Peyer's patch (tissue), 4 donors: ENCODE measurements around the gene WRNIP1. TPM values are rescaled to one million over a fixed set of nuclear protein-coding genes. Genes with fewer than 3 reads are reported as not detected.

ENCODE experiments used
- DNase-seq, 3 donors: peaks; one replicate each; pipeline ENCODE4 v3.0.0-alpha.2; 2017 to 2019
- H3K27ac ChIP-seq, 4 donors: fragments of 200-600 bp; sonication (generic); one replicate each; pipeline ENCODE4 v1.5.1; 2016 to 2019
- H3K27me3 ChIP-seq, 2 donors: fragments of 200-600 bp; sonication (generic); one replicate each; pipeline ENCODE4 v1.5.1; 2019
- H3K36me3 ChIP-seq, 3 donors: fragments of 200-600 bp; sonication (generic); one replicate each; pipeline ENCODE4 v1.5.1; 2016 to 2019
- H3K4me1 ChIP-seq, 4 donors: fragments of 200-600 bp; sonication (generic); one replicate each; pipeline ENCODE4 v1.5.1; 2016 to 2019
- H3K4me3 ChIP-seq, 4 donors: fragments of 200-600 bp; sonication (generic); 1 replicate in 3 of 4; 2 replicates in 1 of 4; pipeline ENCODE4 v1.5.1; 2016 to 2019; ENCODE audit warnings: mild to moderate bottlenecking in 1 of 4
- H3K9me3 ChIP-seq, 4 donors: fragments of 200-600 bp; sonication (generic); one replicate each; pipeline ENCODE4 v1.5.1; 2016 to 2019; ENCODE audit warnings: mild to moderate bottlenecking in 1 of 4
- POLR2A ChIP-seq, 2 donors: fragments of 450-650 bp; IDR thresholded peaks; one replicate each; pipeline ENCODE4 v1.5.1; 2017; ENCODE audit warnings: antibody characterized with exemption in 2 of 2, mild to moderate bottlenecking in 2 of 2, moderate library complexity in 2 of 2
- total RNA-seq, 4 donors: library from RNA; depleted of rRNA; stranded (reverse); fragments of >200 nt; gene quantifications; one replicate each; pipeline ENCODE4 v1.1.0, GENCODE V29; 2016
- TF ChIP-seq, protein P1 (sequence below), 6 experiments: fragments of 450-650 bp in 4 of 6; fragments of 200-600 bp in 2 of 6; sonication (generic) in 1 of 6; IDR thresholded peaks; one replicate each; pipeline ENCODE4 v1.5.1; 2017 to 2019; ENCODE audit warnings: antibody characterized with exemption in 6 of 6, mild to moderate bottlenecking in 3 of 6, moderate library complexity in 1 of 6

WRNIP1 gene
- total RNA-seq, 4 donors from 2014 or later = 34.7 to 48.2 (median 39.6) TPM

DNA sequence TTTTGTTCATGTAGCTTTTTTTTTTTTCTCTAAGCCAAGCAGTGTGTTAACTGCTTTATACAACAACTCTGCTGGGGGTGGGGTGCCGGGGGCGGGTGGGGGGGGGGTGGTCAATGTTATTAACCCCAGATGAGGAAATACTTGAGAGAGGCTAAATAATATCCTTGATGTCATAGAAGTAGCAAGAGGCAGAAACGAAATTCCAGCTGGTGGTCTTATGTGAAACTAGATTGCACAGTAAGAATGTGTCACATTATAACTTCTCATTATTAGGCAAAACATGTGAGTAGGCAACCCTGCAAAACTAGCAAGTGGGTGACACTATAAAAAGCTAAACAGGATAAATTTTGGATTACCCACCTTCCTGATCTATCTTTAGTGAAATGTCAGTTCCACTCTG lies 27.3 kb upstream of the WRNIP1 start:
- Histone ChIP-seq H3K4me3 (no peak overlapping the region), H3K27me3 (no peaks in the 10 kb centered on the region), H3K9me3 (no peaks in the 10 kb centered on the region), H3K27ac (no peak overlapping the region), H3K36me3 (no peaks in the 10 kb centered on the region), H3K4me1 (no peaks in the 10 kb centered on the region)
- TF ChIP-seq, protein P1, sequence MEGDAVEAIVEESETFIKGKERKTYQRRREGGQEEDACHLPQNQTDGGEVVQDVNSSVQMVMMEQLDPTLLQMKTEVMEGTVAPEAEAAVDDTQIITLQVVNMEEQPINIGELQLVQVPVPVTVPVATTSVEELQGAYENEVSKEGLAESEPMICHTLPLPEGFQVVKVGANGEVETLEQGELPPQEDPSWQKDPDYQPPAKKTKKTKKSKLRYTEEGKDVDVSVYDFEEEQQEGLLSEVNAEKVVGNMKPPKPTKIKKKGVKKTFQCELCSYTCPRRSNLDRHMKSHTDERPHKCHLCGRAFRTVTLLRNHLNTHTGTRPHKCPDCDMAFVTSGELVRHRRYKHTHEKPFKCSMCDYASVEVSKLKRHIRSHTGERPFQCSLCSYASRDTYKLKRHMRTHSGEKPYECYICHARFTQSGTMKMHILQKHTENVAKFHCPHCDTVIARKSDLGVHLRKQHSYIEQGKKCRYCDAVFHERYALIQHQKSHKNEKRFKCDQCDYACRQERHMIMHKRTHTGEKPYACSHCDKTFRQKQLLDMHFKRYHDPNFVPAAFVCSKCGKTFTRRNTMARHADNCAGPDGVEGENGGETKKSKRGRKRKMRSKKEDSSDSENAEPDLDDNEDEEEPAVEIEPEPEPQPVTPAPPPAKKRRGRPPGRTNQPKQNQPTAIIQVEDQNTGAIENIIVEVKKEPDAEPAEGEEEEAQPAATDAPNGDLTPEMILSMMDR (IDR thresholded peaks at IDR 0.05) = no peak
- TF ChIP-seq POLR2A (IDR thresholded peaks at IDR 0.05) = no peak
- no peak for DNase-seq

DNA sequence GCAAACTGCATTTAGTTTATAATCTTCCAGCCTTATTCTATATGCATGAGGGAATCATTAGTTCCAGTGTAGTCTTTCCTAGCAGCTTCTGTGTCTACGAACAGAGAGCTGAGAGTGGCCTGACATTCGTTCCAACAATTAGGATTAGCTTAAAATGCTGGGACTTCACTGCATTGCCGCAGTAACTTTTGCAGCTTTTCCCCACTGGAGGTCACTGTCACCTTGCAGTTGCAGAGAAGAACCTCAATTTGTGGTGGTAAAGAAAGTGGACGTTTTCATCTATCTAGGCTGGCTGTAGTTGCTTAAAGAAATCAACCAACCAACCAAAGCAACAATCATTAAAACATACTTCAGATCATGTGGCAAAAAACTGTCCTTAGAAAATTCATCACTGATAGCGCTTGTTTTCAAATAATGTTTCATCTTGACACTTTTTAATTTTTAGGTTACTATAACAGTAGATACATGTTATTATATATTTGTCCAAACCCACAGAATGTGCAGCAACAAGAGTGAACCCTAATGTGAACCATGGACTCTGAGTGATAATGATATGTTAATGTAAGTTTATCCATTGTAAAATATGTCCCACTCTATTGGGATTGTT lies 26.7 kb upstream of the WRNIP1 start:
- Histone ChIP-seq H3K4me1 (no peaks in the 10 kb centered on the region), H3K9me3 (no peaks in the 10 kb centered on the region), H3K27ac (no peak overlapping the region), H3K36me3 (no peaks in the 10 kb centered on the region), H3K27me3 (no peaks in the 10 kb centered on the region), H3K4me3 (no peak overlapping the region)
- TF ChIP-seq, protein P1 (IDR thresholded peaks at IDR 0.05) = peak in 5 of 6 experiments; percentile 36 to 62 (median 59)
- TF ChIP-seq POLR2A (IDR thresholded peaks at IDR 0.05) = no peak
- peak in 2 of 3 donors; percentile 26 to 64 for DNase-seq

DNA sequence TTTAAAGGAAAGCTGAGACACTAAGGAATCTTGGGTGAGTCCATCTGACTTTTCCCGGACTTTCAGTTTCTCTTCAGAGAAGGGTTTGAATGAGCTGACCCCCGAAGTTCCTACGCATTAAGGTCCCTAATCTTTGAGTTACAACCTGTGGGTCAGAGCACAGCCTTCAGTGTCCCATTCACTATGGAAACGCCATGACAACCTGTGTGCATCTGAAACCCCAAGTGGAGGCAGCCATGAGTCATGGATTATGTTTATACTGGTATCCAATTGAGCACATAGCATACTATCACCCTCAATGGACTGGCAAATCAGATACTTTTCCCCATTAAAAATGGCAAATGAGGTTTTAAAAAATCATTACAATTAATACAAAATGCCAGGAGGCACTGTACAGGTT lies 25.9 kb upstream of the WRNIP1 start:
- Histone ChIP-seq H3K9me3 (no peaks in the 10 kb centered on the region), H3K27me3 (no peaks in the 10 kb centered on the region), H3K27ac (no peak overlapping the region), H3K4me1 (no peaks in the 10 kb centered on the region), H3K36me3 (no peaks in the 10 kb centered on the region), H3K4me3 (no peak overlapping the region)
- no peak for DNase-seq
- no peak for TF ChIP-seq POLR2A (IDR thresholded peaks at IDR 0.05)
- TF ChIP-seq, protein P1 (IDR thresholded peaks at IDR 0.05) = no peak

DNA sequence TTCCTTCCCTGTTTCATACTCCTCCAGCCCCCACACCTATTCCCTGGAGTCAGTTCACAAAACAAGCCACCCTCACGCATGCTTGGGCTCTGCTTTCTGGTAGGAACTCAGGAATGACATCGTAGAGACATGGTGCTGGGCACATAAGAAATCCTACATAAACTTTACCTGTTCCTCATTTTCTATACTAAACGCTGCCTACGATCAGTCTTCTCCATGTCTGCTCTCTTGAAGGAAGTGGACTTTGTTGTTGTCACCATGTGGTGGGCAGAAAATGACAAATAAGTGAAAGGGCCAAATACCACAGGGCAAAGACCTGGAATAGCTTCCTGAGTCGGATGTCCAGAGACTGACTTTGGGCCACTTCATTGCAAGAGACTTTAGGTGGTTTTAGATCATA lies 24.6 kb upstream of the WRNIP1 start:
- Histone ChIP-seq H3K4me1 (no peaks in the 10 kb centered on the region), H3K27me3 (no peaks in the 10 kb centered on the region), H3K4me3 (no peak overlapping the region), H3K27ac (no peak overlapping the region), H3K36me3 (no peaks in the 10 kb centered on the region), H3K9me3 (no peaks in the 10 kb centered on the region)
- DNase-seq = no peak
- no peak for TF ChIP-seq POLR2A (IDR thresholded peaks at IDR 0.05)
- TF ChIP-seq, protein P1 (IDR thresholded peaks at IDR 0.05) = no peak

DNA sequence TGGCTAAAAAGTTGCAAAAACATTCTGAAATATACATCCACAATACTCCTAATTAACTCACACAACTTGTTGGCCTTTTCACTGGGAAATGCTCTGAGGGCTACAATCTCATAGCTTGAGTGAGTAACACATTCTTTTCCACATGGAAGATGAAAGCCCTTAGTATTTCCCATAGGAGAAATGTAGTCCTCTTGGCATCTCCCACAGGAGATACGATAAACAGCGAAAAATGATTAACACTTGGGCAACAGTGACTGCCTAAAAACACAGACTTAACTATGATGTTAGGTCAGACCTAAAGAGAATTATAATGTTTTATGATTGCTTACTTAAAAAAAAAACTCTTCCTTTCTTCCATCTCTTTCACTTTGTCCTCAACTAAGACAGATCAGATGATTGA lies 23.4 kb upstream of the WRNIP1 start:
- H3K9me3 ChIP-seq = no peaks in the 10 kb centered on the region
- H3K36me3 ChIP-seq = no peaks in the 10 kb centered on the region
- no peaks in the 10 kb centered on the region for H3K4me1 ChIP-seq
- no peaks in the 10 kb centered on the region for H3K27me3 ChIP-seq
- no peak for DNase-seq
- no peak overlapping the region for H3K4me3 ChIP-seq
- no peak overlapping the region for H3K27ac ChIP-seq
- TF ChIP-seq, protein P1 (IDR thresholded peaks at IDR 0.05) = no peak
- no peak for TF ChIP-seq POLR2A (IDR thresholded peaks at IDR 0.05)
